Measurements from ENCODE around the gene CD28. TPM values are rescaled to one million over a fixed set of nuclear protein-coding genes. Genes with fewer than 3 reads are reported as not detected.
"Not testable (repeated sequence)": the region's sequence is repeated elsewhere in the genome, so short reads cannot be mapped to it uniquely, and the experiment has no call there.

The CD28 gene
- total RNA-seq, 1 donor from 2014 or later, result 0.17 TPM

DNA sequence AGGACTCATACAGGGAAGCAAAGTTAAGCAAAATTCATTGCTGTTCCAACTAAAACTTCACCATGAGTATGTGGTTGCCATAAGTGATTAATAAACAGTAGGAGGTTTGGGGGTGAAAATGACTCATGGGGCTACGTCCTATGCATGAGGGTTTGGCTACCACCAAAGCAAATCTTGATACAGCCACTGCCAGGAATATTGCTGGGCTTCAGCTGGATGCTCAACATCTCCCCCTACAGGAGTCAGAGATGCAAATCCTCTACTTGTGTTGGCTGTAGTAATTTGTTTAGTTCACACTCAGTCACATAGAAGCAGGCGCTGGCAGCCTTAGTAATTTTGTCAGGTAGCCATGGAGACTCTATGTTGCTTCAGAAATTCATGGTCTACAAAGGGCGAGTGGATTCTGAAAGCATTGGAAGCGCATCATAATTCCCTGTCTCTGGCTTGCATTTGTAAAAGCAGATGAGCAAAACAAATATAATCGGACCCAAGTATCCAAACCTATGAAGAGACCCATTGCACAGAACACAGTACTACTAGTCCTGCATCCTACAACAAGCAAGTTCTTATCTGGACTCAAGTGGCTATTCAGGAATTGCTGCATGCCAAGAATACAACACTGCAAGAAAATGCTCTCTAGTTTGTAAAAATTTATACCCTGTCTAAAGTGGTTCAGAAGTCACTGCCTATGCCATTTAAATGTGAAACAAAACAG is 76.0 kb downstream of the CD28 start:
- TF ChIP-seq, protein P1, sequence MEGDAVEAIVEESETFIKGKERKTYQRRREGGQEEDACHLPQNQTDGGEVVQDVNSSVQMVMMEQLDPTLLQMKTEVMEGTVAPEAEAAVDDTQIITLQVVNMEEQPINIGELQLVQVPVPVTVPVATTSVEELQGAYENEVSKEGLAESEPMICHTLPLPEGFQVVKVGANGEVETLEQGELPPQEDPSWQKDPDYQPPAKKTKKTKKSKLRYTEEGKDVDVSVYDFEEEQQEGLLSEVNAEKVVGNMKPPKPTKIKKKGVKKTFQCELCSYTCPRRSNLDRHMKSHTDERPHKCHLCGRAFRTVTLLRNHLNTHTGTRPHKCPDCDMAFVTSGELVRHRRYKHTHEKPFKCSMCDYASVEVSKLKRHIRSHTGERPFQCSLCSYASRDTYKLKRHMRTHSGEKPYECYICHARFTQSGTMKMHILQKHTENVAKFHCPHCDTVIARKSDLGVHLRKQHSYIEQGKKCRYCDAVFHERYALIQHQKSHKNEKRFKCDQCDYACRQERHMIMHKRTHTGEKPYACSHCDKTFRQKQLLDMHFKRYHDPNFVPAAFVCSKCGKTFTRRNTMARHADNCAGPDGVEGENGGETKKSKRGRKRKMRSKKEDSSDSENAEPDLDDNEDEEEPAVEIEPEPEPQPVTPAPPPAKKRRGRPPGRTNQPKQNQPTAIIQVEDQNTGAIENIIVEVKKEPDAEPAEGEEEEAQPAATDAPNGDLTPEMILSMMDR (conservative IDR thresholded peaks at IDR 0.05), result peak; percentile 78
- Mint-ChIP-seq H3K27me3 (no peaks in the 10 kb centered on the region), H3K4me1 (ENCODE audit: unreplicated experiment) (peaks cover 27% of the 10 kb centered on the region), H3K36me3 (no peaks in the 10 kb centered on the region), H3K4me3 (no peak overlapping the region), H3K9me3 (peaks cover 4% of the 10 kb centered on the region), H3K27ac (peak overlapping the region; percentile 74)
- DNase-seq (ENCODE audit: extremely low spot score, unreplicated experiment), result no peak

DNA sequence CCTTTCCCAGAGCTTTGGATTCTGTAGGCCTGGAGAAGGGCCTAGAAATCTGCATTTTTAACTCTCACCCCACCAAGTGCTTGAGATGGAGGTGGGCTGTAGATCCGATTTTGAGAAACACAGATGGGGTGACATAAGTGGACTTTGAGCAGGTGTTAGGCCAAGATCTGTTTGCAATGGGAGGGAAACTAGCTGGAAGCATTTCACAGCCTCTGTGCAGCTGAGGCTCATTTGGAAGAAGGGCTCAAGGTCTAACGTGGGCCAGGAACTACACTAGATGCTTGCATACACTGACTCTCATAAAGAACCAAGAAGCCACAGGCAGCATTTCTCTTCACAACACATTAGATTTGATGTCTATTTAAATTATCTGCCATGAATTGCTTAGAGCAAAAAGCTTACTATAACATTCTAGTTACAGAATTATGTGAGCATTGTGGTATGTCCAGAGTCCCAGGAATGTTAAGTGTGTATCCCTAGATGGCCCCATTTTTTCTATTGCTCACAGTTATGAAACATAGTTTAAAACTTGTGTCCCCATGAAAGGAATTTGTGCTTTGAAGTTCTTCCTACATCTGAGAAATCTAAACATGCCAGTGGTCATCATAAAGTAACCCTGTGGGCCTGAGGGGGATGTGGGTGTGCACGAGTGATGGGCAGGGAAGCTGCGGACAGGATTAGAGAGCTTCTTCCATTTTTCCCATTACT is 77.2 kb downstream of the CD28 start:
- H3K9me3 Mint-ChIP-seq, result peaks cover 4% of the 10 kb centered on the region
- H3K36me3 Mint-ChIP-seq, result no peaks in the 10 kb centered on the region
- DNase-seq (ENCODE audit: extremely low spot score, unreplicated experiment), result no peak
- H3K27me3 Mint-ChIP-seq, result no peaks in the 10 kb centered on the region
- H3K27ac Mint-ChIP-seq, result peak overlapping the region; percentile 74
- TF ChIP-seq, protein P1 (conservative IDR thresholded peaks at IDR 0.05), result no peak
- H3K4me3 Mint-ChIP-seq, result peak overlapping the region; percentile 25
- peaks cover 27% of the 10 kb centered on the region for H3K4me1 Mint-ChIP-seq (ENCODE audit: unreplicated experiment)

DNA sequence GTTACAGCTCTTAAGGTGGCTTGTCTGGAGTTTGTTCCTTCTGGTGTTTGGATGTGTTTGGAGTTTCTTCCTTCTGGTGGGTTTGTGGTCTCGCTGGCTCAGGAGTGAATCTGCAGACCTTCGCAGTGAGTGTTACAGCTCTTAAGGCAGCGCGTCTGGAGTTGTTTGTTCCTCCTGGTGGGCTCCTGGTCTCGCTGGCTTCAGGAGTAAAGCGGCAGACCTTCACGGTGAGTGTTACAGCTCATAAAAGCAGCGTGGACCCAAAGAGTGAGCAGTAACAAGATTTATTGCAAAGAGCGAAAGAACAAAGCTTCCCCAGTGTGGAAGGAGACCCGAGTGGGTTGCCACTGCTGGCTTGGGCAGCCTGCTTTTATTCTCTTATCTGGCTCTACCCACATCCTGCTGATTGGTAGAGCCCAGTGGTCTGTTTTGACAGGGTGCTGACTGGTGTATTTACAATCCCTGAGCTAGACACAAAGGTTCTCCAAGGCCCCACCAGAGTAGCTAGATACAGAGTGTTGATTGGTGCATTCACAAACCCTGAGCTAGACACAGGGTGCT is 78.4 kb downstream of the CD28 start:
- DNase-seq (ENCODE audit: extremely low spot score, unreplicated experiment); H3K27me3 Mint-ChIP-seq; H3K9me3 Mint-ChIP-seq; H3K27ac Mint-ChIP-seq; H3K36me3 Mint-ChIP-seq; H3K4me3 Mint-ChIP-seq: not testable (repeated sequence)
- peaks cover 27% of the 10 kb centered on the region for H3K4me1 Mint-ChIP-seq (ENCODE audit: unreplicated experiment)

DNA sequence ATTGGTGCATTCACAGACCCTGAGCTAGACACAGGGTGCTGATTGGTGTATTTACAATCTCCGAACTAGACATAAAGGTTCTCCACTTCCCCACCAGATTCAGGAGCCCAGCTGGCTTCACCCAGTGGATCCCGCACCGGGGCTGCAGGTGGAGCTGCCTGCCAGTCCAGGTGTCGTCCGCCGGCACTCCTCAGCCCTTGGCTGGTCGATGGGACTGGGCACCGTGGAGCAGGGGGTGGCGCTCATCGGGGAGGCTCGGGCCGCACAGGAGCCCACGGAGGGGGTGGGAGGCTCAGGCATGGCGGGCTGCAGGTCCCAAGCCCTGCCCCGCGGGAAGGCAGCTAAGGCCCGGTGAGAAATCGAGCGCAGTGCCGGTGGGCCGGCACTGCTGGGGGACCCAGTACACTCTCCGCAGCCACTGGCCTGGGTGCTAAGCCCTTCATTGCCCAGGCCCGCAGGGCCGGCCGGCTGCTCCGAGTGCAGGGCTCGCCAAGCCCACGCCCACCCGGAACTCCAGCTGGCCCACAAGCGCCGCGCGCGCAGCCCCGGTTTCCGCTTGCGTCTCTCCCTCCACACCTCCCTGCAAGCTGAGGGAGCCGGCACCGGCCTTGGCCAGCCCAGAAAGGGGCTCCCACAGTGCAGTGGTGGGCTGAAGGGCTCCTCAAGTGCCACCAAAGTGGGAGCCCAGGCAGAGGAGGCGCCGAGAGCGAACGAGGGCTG is 79.1 kb downstream of the CD28 start:
- not testable (repeated sequence) for H3K27ac Mint-ChIP-seq; H3K27me3 Mint-ChIP-seq; DNase-seq (ENCODE audit: extremely low spot score, unreplicated experiment); H3K36me3 Mint-ChIP-seq; H3K9me3 Mint-ChIP-seq; H3K4me3 Mint-ChIP-seq
- H3K4me1 Mint-ChIP-seq (ENCODE audit: unreplicated experiment), result peaks cover 32% of the 10 kb centered on the region

DNA sequence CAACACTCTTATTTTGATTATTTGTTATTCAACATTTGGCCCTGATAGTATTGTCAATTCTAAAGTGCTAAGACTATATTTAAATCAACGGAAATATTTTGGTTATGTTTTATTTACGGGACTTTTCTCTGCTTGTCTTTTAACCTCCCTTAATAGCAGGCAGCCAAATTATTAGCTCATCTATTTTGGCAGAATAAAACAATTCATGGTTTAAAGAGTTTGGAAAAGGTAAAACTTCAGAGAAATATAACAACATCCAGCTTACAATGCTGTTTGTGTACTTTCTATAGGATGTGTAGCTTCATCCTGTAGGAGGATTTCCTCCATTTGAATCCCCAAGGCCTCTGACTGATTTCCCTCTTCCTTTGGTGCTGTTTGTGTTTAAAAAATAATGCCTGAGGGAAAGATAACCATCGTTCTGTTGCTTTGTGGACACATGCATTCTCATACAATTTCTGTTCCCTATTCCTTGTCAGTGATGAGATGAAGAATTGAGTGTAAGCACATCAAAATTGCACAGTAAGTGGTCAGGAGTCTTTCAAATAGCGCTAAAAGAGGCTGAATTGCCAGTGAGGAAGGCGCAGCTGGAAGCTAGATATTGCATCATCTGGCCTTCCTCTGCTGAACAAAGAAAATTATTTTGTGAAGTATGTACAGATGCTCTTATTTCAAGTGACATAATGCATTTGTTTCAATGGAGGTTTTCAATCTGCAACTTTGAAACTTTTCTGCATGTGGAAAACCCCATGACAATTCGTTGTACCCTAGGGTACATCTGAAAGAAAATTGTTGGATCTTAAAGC is 80.3 kb downstream of the CD28 start:
- H3K36me3 Mint-ChIP-seq, result no peaks in the 10 kb centered on the region
- no peaks in the 10 kb centered on the region for H3K27me3 Mint-ChIP-seq
- no peak for DNase-seq (ENCODE audit: extremely low spot score, unreplicated experiment)
- peaks cover 4% of the 10 kb centered on the region for H3K9me3 Mint-ChIP-seq
- peaks cover 32% of the 10 kb centered on the region for H3K4me1 Mint-ChIP-seq (ENCODE audit: unreplicated experiment)
- no peak overlapping the region for H3K4me3 Mint-ChIP-seq
- H3K27ac Mint-ChIP-seq, result peak overlapping the region; percentile 23
- TF ChIP-seq, protein P1 (conservative IDR thresholded peaks at IDR 0.05), result no peak

DNA sequence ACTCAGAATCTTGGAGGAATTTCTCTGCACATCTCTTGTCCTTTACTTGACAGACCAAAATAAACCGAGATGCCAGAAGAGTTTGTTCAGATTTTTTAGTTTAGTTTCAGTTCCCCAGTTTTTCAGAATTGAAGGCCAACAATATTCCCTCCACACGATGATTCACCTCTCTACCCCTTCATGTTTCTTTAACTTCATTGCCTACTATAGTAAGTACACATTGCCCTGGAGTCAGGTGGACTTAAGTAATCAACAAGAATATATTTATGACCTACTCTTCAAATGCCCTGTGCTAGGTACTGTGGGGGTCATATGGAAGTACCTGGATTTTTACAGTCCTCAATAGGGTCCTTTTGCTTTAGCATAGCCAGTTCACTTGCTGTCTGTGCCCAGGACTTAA is 81.5 kb downstream of the CD28 start:
- no peak overlapping the region for H3K4me3 Mint-ChIP-seq
- H3K9me3 Mint-ChIP-seq, result peaks cover 4% of the 10 kb centered on the region
- peaks cover 22% of the 10 kb centered on the region for H3K4me1 Mint-ChIP-seq (ENCODE audit: unreplicated experiment)
- H3K36me3 Mint-ChIP-seq, result no peaks in the 10 kb centered on the region
- no peak for DNase-seq (ENCODE audit: extremely low spot score, unreplicated experiment)
- TF ChIP-seq, protein P1 (conservative IDR thresholded peaks at IDR 0.05), result no peak
- no peaks in the 10 kb centered on the region for H3K27me3 Mint-ChIP-seq
- no peak overlapping the region for H3K27ac Mint-ChIP-seq

Measured in type B pancreatic cell (in vitro differentiated cells).